Panc1 (cell line): ENCODE measurements around the gene SPSB1.

Source experiments
- CTCF ChIP-seq: fragments of 450-650 bp; IDR thresholded peaks from 2 replicates; pipeline ENCODE4 v1.5.1; 2017; ENCODE audit warnings: mild to moderate bottlenecking
- REST ChIP-seq, 2 experiments: IDR thresholded peaks; 2 replicates each; pipeline ENCODE4 v1.6.1; 2011 to 2012; ENCODE audit warnings: low read depth in 2 of 2, control low read depth in 1 of 2, low read length in 1 of 2, mild to moderate bottlenecking in 1 of 2, moderate library complexity in 1 of 2; ENCODE audit not compliant: insufficient read depth in 1 of 2

GRCh38 chr1:9332513-9333143 lies 39.9 kb downstream of the SPSB1 start:
- TF ChIP-seq CTCF (no peak), REST (IDR thresholded peaks at IDR 0.05; ENCODE audit: insufficient read depth in 1 of 2, low read depth in 2 of 2, low read length in 1 of 2) (no peak)
